DOHH2 (cell line): ENCODE data around the gene ESRRA.
A peak's percentile ranks its signal among the peaks of the same experiment; 100 is the strongest.

Experiments
- H3F3A ChIP-seq: fragments of 200-600 bp; sonication (generic), shearing (Covaris generic); 2 replicates; pipeline ENCODE4 v1.6.0; 2016; ENCODE audit warnings: antibody characterized with exemption, mild to moderate bottlenecking; ENCODE audit not compliant: control insufficient read depth, insufficient read depth
- H3K27ac ChIP-seq: fragments of 200-600 bp; sonication (generic); 2 replicates; pipeline ENCODE4 v1.5.1; 2014; ENCODE audit warnings: low read depth, mild to moderate bottlenecking, low read length, moderate library complexity
- H3K27me3 ChIP-seq: fragments of 200-600 bp; sonication (generic); 2 replicates; pipeline ENCODE4 v1.6.1; 2014; ENCODE audit warnings: mild to moderate bottlenecking, low read length, mixed read lengths; ENCODE audit not compliant: control insufficient read depth
- H3K36me3 ChIP-seq: fragments of 200-600 bp; sonication (generic); 2 replicates; pipeline ENCODE4 v1.6.1; 2014; ENCODE audit warnings: mild to moderate bottlenecking, low read length, moderate library complexity, mixed read lengths; ENCODE audit not compliant: control insufficient read depth
- H3K4me1 ChIP-seq: fragments of 200-600 bp; sonication (generic); 2 replicates; pipeline ENCODE4 v1.6.1; 2014; ENCODE audit warnings: mild to moderate bottlenecking, low read length, mixed read lengths; ENCODE audit not compliant: control insufficient read depth
- H3K4me2 ChIP-seq: fragments of 200-600 bp; sonication (generic); 2 replicates; pipeline ENCODE4 v1.6.0; 2014; ENCODE audit warnings: mild to moderate bottlenecking, low read length, moderate library complexity
- H3K4me3 ChIP-seq: fragments of 200-600 bp; sonication (generic); 2 replicates; pipeline ENCODE4 v1.5.1; 2014; ENCODE audit warnings: mild to moderate bottlenecking, low read length, mixed read lengths
- H3K79me2 ChIP-seq: fragments of 200-600 bp; sonication (generic); 2 replicates; pipeline ENCODE4 v1.6.1; 2014; ENCODE audit warnings: mild to moderate bottlenecking, low read length, mixed read lengths; ENCODE audit not compliant: control insufficient read depth
- H3K9me2 ChIP-seq: fragments of 200-600 bp; sonication (generic); replicated peaks from 2 replicates; pipeline ENCODE4 v1.6.1; 2014; ENCODE audit warnings: mild to moderate bottlenecking, low read length, mixed read lengths; ENCODE audit not compliant: control insufficient read depth
- H3K9me3 ChIP-seq: fragments of 200-600 bp; sonication (generic); 2 replicates; pipeline ENCODE4 v1.6.1; 2014; ENCODE audit warnings: antibody characterized with exemption, low read length, mixed read lengths; ENCODE audit not compliant: control insufficient read depth, insufficient read depth
- H4K20me1 ChIP-seq: fragments of 200-600 bp; sonication (generic); 2 replicates; pipeline ENCODE4 v1.6.0; 2014; ENCODE audit warnings: low read depth, mild to moderate bottlenecking, antibody characterized with exemption, low read length, moderate library complexity; ENCODE audit not compliant: control insufficient read depth, insufficient read depth
- CTCF ChIP-seq: fragments of 200-600 bp; sonication (generic); IDR thresholded peaks from one replicate; pipeline ENCODE4 v1.5.1; 2014; ENCODE audit warnings: antibody characterized with exemption, mild to moderate bottlenecking, low read depth, low read length; ENCODE audit not compliant: poor library complexity, severe bottlenecking
- EZH2phosphoT487 ChIP-seq: fragments of 200-600 bp; sonication (generic); IDR thresholded peaks from 2 replicates; pipeline ENCODE4 v1.6.1; 2017; ENCODE audit warnings: borderline replicate concordance, mild to moderate bottlenecking, antibody characterized with exemption, low read length, moderate library complexity, mixed read lengths

ESRRA gene

GRCh38 chr11:64357446-64357845 is 52.1 kb downstream of the ESRRA start:
- H4K20me1 ChIP-seq, result no peaks in the 10 kb centered on the region
- peaks cover 6% of the 10 kb centered on the region; the same call in 1 of the 2 replicates for H3K79me2 ChIP-seq
- H3K4me3 ChIP-seq, result no peak overlapping the region
- H3F3A ChIP-seq, result peaks cover 5% of the 10 kb centered on the region
- no peaks in the 10 kb centered on the region for H3K9me3 ChIP-seq
- peaks cover 38% of the 10 kb centered on the region for H3K4me1 ChIP-seq
- H3K27ac ChIP-seq, result no peak overlapping the region
- H3K9me2 ChIP-seq, result no peaks in the 10 kb centered on the region
- H3K4me2 ChIP-seq, result no peak overlapping the region
- peaks cover 16% of the 10 kb centered on the region for H3K36me3 ChIP-seq
- H3K27me3 ChIP-seq, result no peaks in the 10 kb centered on the region
- TF ChIP-seq EZH2phosphoT487, result no peak
- TF ChIP-seq CTCF, result no peak

GRCh38 chr11:64357904-64358535 is 52.7 kb downstream of the ESRRA start:
- Histone ChIP-seq H4K20me1 (no peaks in the 10 kb centered on the region), H3F3A (peaks cover 5% of the 10 kb centered on the region), H3K4me2 (peak overlapping the region; percentile 98), H3K9me3 (no peaks in the 10 kb centered on the region), H3K27ac (no peak overlapping the region), H3K4me3 (peak overlapping the region; percentile 83), H3K27me3 (no peaks in the 10 kb centered on the region), H3K79me2 (peaks cover 6% of the 10 kb centered on the region; the same call in 1 of the 2 replicates), H3K36me3 (peaks cover 20% of the 10 kb centered on the region), H3K4me1 (peaks cover 38% of the 10 kb centered on the region), H3K9me2 (no peaks in the 10 kb centered on the region)
- no peak for TF ChIP-seq EZH2phosphoT487

GRCh38 chr11:64358536-64358906 is 53.2 kb downstream of the ESRRA start:
- no peaks in the 10 kb centered on the region for H3K9me2 ChIP-seq
- peaks cover 6% of the 10 kb centered on the region; the same call in 1 of the 2 replicates for H3K79me2 ChIP-seq
- H3K9me3 ChIP-seq, result no peaks in the 10 kb centered on the region
- H3K36me3 ChIP-seq, result peaks cover 23% of the 10 kb centered on the region
- peaks cover 38% of the 10 kb centered on the region for H3K4me1 ChIP-seq
- no peaks in the 10 kb centered on the region for H4K20me1 ChIP-seq
- H3K4me2 ChIP-seq, result peak overlapping the region; percentile 98
- peaks cover 5% of the 10 kb centered on the region for H3F3A ChIP-seq
- no peaks in the 10 kb centered on the region for H3K27me3 ChIP-seq
- no peak for TF ChIP-seq CTCF
- H3K27ac ChIP-seq, result no peak overlapping the region
- peak overlapping the region; percentile 83 for H3K4me3 ChIP-seq

- H3K4me3 ChIP-seq, result peak within 1 kb of the TSS; percentile 83
- TF ChIP-seq CTCF (no peak), EZH2phosphoT487 (no peak)
- H3K27ac ChIP-seq, result no peak within 1 kb of the TSS
- H3K79me2 ChIP-seq, result peaks cover 6% of the 10 kb centered on the region; the same call in 1 of the 2 replicates
- H4K20me1 ChIP-seq, result no peaks in the 10 kb centered on the region
- H3K9me2 ChIP-seq, result no peaks in the 10 kb centered on the region
- H3K4me1 ChIP-seq, result peaks cover 39% of the 10 kb centered on the region
- peak within 1 kb of the TSS; percentile 98 for H3K4me2 ChIP-seq
- peaks cover 23% of the 10 kb centered on the region for H3K36me3 ChIP-seq
- peaks cover 9% of the 10 kb centered on the region for H3F3A ChIP-seq
- H3K9me3 ChIP-seq, result no peaks in the 10 kb centered on the region
- H3K27me3 ChIP-seq, result no peaks in the 10 kb centered on the region
Observed at GRCh38 chr11:64358907-64359711, 53.8 kb downstream of the ESRRA start, which contains the start of gene RPS6KA4. Gene RPS6KA4 (plus strand): TSS chr11:64359162. CDS start chr11:64359236, 74 bp downstream.
